Hematopoietic multipotent progenitor cell treated with erythropoietin and hydrocortisone succinate and interleukin-3 and kit ligand, for 6 days (in vitro differentiated cells): ENCODE results near the gene FAM168A.

Source experiments
- DNase-seq: peaks from one replicate; pipeline ENCODE4 v3.0.0-alpha.2; 2015

Gene FAM168A

DNA sequence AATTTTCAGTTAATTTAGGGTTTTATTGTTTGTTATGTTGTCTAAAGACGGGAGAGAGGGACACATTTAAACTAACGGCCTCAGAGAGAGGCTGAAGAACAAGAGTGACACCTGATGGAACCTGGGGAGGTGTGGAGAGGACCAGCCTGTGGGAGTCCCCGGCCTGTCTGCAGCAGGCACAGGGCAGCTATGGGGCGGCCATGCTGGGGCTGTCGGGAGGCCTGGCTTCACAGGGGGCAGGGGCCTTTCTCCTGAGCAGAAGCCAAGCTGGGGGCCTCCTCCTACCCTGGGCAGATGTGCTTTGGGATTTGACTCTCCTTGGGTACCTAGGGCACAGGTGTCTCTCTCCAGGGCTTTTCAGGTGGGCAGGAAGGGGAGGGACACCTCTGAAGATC, 199.8 kb downstream of the FAM168A start:
- DNase-seq, result no peak

DNA sequence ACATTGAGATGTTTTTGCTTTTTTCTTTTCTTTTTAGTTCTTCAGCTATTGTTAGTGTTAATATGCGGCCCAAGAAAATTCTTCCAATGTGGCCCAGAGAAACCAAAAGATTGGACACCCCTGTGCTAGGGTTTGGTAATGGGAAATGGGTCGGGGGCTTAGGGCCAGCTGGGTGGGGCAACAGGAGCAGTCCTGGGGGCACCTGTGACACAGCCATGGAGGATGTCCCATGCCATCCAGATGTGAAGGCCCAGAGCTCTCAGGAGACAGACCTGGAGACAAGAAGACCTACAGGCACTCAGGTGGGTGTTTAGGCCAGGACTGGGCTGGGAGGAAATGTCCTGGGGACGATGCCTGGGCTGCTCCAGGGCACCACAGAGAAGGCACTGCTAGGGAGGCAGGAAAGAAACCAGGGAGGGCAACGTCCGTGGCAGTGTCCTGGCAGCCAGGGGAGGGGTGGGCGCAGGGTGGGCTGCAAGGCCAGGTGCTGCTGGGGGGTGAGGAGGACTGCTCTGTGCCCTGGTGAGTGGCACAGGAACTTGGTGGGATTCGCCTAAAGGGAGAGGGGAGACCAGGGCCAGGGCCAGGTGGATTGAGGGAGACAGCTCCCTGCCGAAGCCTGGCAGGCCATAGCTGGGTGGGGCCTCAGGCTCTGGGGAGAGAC, 200.3 kb downstream of the FAM168A start:
- no peak for DNase-seq

GRCh38 chr11:73396985-73397384, 200.9 kb downstream of the FAM168A start:
- no peak for DNase-seq

GRCh38 chr11:73396251-73396930, 201.5 kb downstream of the FAM168A start:
- DNase-seq, result no peak

DNA sequence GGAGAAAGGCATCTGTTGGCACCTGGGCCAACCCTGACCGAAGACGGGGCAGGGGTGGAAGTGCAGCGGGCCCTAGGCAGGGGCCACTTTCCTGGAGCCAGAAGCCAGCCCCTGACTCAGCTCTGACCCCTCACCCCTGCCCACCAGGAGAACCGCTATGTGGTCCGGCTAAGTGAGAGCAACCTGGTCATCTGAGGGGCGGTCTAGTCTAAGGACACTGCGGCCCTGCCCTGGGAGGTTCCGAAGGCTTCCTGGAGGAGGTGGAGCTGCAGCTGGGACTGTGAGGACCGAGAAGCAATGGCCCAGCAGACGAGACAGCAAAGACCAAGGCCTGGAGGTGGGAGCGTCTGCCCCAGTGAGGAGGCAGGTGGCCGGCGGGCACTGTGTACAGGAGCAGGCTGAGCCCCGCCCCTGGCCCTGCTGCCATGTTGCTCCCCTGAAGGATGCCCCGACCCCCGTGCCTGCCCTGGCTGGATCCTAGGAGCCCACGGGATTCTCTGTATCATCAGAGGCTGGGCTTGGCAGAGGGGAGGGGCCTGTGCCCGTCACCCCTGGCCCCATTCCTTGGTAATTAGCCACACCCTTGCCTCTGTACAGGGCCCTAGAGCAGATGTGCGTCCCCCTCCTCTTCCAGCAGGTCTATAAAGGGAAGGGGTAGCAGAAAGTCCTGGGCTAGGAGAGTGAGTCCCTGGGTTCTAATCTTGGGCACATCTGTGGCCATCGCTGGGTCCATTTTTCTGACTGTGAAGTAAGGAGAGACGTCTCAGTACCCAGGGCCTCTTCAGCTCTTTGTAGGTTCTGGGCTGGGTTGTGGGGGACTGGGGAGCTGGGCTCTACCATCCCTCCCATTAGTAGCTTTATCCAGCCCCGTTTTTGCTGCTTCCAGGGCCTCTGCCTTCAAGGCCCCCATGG, 202.4 kb downstream of the FAM168A start:
- no peak for DNase-seq

- DNase-seq, result no peak
Measured at GRCh38 chr11:73394416-73395296, 203.3 kb downstream of the FAM168A start.

DNA sequence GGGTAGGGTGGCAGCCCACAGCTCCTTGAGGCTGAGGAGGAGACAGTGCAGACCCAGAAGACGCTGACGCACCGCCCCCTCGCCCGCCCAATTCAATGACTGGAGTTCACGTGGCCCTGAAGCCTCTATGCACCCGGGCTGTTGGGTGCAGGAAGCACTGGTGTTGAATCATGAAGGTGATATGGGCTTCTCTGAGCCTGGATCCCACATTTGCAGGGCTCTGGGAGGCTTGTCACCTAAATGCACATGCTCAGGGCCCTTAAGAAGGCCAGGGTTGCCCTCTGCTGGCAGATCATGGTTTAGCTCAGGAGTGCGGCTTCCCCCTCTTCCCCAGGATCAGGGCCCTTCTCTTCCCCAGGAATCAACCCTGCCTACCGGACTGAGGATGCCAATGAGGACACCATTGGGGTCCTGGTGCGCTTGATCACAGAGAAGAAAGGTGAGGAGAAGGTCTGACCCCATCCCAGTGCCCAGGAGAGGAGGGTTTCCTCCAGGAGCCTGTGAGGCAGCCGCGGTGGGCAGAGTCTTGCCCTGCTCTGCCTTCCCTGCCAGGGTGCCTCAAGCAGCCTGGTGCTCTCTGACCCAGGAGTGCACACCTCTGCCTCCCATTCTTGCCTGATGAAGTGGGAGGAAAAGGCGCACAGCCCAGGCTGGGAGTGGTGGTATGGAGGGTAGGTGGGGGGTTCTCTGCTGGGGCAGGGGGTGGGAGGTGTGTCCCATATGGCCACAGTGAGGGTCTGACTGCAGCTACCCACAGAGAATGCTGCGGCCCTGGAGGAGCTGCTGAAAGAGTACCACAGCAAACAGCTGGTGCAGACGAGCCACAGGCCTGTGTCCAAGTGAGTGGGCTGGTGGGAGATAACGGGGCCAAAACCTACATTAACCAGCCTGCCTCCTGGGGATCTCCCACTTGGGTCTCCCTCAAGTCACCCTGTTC, 204.2 kb downstream of the FAM168A start:
- peak; percentile 91 for DNase-seq

- DNase-seq, result no peak
Measured at GRCh38 chr11:73393011-73393380, 204.9 kb downstream of the FAM168A start.

- DNase-seq, result no peak
Measured at GRCh38 chr11:73392108-73393010, 205.6 kb downstream of the FAM168A start.

DNA sequence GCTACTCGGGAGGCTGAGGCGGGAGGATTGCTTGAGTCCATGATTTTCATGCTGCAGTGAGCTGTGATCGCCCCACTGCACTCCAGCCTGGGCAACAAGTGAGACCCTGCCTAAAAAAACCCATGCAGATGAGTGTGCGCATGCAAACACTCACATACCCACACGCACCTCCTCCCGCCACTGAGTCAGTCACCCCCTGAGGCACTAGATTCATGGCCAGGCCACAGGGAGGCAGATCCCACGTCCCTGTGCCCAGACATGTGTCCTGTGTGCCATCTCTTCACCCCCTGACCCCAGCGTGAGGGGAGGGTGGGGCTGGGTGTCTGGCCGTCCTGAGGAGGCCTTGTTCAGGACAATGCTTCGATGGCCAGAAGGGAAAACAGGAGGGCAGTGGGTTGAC, 206.2 kb downstream of the FAM168A start:
- DNase-seq, result no peak

- no peak for DNase-seq
Measured at GRCh38 chr11:73390601-73391565, 207.0 kb downstream of the FAM168A start.

DNA sequence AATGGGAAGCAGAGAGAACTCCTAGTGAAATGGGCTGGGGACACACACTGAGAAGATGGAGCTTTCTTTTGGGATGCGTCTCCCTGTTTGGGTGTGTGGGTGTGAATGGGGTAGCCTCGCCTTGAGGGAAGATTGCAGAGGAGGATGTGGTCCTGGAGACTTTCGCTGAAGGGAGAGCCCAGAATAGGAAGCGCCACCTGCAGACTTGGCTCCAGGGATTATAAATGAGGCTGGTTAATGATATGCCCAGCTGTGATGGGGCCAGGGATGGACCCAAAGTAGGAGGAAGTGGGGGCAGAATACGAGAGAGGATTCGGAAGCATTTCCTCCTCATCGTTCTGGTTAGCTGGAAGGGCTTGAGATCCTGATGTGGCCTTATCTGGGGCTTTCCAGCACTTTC, 208.0 kb downstream of the FAM168A start:
- no peak for DNase-seq

- DNase-seq, result no peak
Measured at GRCh38 chr11:73389134-73389525, 208.8 kb downstream of the FAM168A start.

- DNase-seq, result peak; percentile 38
Measured at GRCh38 chr11:73388265-73389133, 209.4 kb downstream of the FAM168A start.

DNA sequence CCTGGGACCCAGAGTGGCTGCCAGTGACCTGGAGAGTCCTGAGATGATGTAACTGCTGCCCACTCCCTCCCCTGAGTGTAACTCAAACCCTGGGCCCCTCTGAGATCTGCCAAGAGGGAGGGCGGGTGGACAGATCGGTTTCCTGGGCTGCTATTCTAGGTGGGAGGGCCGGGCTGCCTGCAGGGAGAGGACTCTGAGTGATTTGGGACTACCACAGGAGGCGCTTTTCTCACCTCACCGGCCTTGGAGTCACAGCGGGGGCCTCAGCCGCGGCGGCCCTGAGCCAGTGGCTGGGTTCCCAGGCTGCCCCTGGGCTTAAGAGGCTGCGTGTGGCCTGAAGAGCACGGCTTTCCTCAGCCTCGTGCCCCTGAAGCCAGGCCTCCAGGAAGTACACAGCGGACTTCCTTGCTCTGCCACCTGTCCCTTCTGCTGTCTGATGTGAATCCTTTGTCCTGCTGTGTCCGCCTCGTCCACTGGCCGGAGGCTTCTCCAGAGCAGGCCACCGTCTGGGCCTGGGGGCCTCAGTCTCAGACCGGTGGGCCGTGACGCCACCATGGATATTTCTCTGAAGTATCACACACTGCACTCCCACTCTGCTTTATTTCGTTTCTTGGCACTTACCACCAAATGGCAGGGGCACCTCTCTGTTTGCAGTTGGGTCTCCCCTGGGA, 210.2 kb downstream of the FAM168A start:
- DNase-seq, result no peak

GRCh38 chr11:73386546-73386945, 211.4 kb downstream of the FAM168A start:
- DNase-seq, result no peak

DNA sequence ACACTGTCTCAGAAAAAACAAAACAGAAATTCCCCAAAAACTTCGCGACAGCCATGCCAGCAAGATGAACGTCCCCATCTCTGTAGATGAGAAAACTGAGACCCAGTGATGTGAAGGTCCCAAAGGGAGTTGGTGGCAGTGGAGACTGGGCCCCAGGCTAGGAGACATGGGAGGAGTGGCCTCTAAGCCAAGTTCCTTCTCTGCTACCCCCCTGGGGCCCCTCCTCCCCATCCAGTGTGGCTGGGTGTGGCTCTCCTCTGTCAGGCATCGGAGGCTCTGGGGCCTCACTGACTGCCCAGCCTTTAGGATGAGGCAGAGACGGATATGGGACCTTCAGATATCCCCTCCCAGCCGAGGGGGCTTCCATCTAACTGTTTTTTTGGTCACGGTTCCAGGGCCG, 211.9 kb downstream of the FAM168A start:
- peak; percentile 91 for DNase-seq
